ENCODE measurements around the gene OGA. TPM values are rescaled to one million over a fixed set of nuclear protein-coding genes. Genes with fewer than 3 reads are reported as not detected.

The OGA gene
- total and polyA plus RNA-seq, 4 donors: 38.7 to 171 (median 112) TPM

GRCh38 chr10:101745074-101745696 is 73.1 kb downstream of the OGA start:
- no peaks in the 10 kb centered on the region for H3K27me3 ChIP-seq (ENCODE audit: control insufficient read depth in 1 of 2, insufficient read depth in 2 of 2, low read length in 1 of 2)
- H3K4me3 ChIP-seq (ENCODE audit: low read length in 2 of 2): no peak overlapping the region
- no peaks in the 10 kb centered on the region for H3K36me3 ChIP-seq (ENCODE audit: control insufficient read depth in 1 of 2, insufficient read depth in 2 of 2, low read length in 1 of 2)
- ATAC-seq (ENCODE audit: low FRiP score): no peak
- 62% methylated on average over 9 of the region's 9 CpGs for WGBS, 2 donors
- no peak overlapping the region for H3K27ac ChIP-seq (ENCODE audit: low read depth in 1 of 2, low read length in 2 of 2)
- no peaks in the 10 kb centered on the region for H3K9me3 ChIP-seq (ENCODE audit: control insufficient read depth, low read length)
- intact Hi-C loops (cut with DNase I): no loop called here
- no peak for DNase-seq
- H3K4me1 ChIP-seq (ENCODE audit: control insufficient read depth in 1 of 2, insufficient read depth in 2 of 2, low read length in 2 of 2): no peaks in the 10 kb centered on the region

- Histone ChIP-seq H3K9me3 (ENCODE audit: control insufficient read depth, low read length) (no peaks in the 10 kb centered on the region), H3K27ac (ENCODE audit: low read depth in 1 of 2, low read length in 2 of 2) (no peak overlapping the region), H3K4me3 (ENCODE audit: low read length in 2 of 2) (no peak overlapping the region), H3K4me1 (ENCODE audit: control insufficient read depth in 1 of 2, insufficient read depth in 2 of 2, low read length in 2 of 2) (no peaks in the 10 kb centered on the region), H3K36me3 (ENCODE audit: control insufficient read depth in 1 of 2, insufficient read depth in 2 of 2, low read length in 1 of 2) (no peaks in the 10 kb centered on the region), H3K27me3 (ENCODE audit: control insufficient read depth in 1 of 2, insufficient read depth in 2 of 2, low read length in 1 of 2) (no peaks in the 10 kb centered on the region)
- intact Hi-C loops (cut with DNase I): no loop called here
- ATAC-seq (ENCODE audit: low FRiP score) (no peak), DNase-seq (no peak)
- WGBS, 2 donors: 79 to 82% methylated on average over 3 of the region's 3 CpGs
These were observed 74.0 kb downstream of the OGA start for GRCh38 chr10:101744267-101744666.

GRCh38 chr10:101741938-101742337 is 76.3 kb downstream of the OGA start:
- ATAC-seq (ENCODE audit: low FRiP score) (no peak), DNase-seq (no peak)
- H3K36me3 ChIP-seq (ENCODE audit: control insufficient read depth in 1 of 2, insufficient read depth in 2 of 2, low read length in 1 of 2): no peaks in the 10 kb centered on the region
- H3K4me3 ChIP-seq (ENCODE audit: low read length in 2 of 2): no peak overlapping the region
- no peaks in the 10 kb centered on the region for H3K4me1 ChIP-seq (ENCODE audit: control insufficient read depth in 1 of 2, insufficient read depth in 2 of 2, low read length in 2 of 2)
- no peaks in the 10 kb centered on the region for H3K27me3 ChIP-seq (ENCODE audit: control insufficient read depth in 1 of 2, insufficient read depth in 2 of 2, low read length in 1 of 2)
- no peaks in the 10 kb centered on the region for H3K9me3 ChIP-seq (ENCODE audit: control insufficient read depth, low read length)
- WGBS, 2 donors: 47 to 49% methylated on average over 2 of the region's 2 CpGs
- intact Hi-C loops (cut with DNase I): no loop called here
- no peak overlapping the region for H3K27ac ChIP-seq (ENCODE audit: low read depth in 1 of 2, low read length in 2 of 2)

- DNase-seq: no peak
- ATAC-seq (ENCODE audit: low FRiP score): no peak
- H3K4me1 ChIP-seq (ENCODE audit: control insufficient read depth in 1 of 2, insufficient read depth in 2 of 2, low read length in 2 of 2): no peaks in the 10 kb centered on the region
- no peak overlapping the region for H3K4me3 ChIP-seq (ENCODE audit: low read length in 2 of 2)
- no peaks in the 10 kb centered on the region for H3K27me3 ChIP-seq (ENCODE audit: control insufficient read depth in 1 of 2, insufficient read depth in 2 of 2, low read length in 1 of 2)
- WGBS, 2 donors: 59 to 61% methylated on average over 3 of the region's 3 CpGs
- intact Hi-C loops (cut with DNase I): no loop called here
- no peaks in the 10 kb centered on the region for H3K9me3 ChIP-seq (ENCODE audit: control insufficient read depth, low read length)
- H3K36me3 ChIP-seq (ENCODE audit: control insufficient read depth in 1 of 2, insufficient read depth in 2 of 2, low read length in 1 of 2): no peaks in the 10 kb centered on the region
- H3K27ac ChIP-seq (ENCODE audit: low read depth in 1 of 2, low read length in 2 of 2): no peak overlapping the region
These were observed 81.6 kb downstream of the OGA start for GRCh38 chr10:101736666-101737065.

Other genes starting within 250 kb of the OGA start
- 10 to 100 TPM; 16.9 to 31.5 TPM for gene POLL, start 230.2 kb downstream of the OGA start, total RNA-seq
- gene POLL, start 230.2 kb downstream of the OGA start, polyA plus RNA-seq: 10 to 100 TPM; 13.3 to 53.8 TPM
- gene DPCD, start 230.1 kb downstream of the OGA start, total RNA-seq: 1 to 10 TPM; 5.5 to 9.8 TPM
- 10 to 100 TPM; 11.9 to 27.6 TPM for gene DPCD, start 230.1 kb downstream of the OGA start, polyA plus RNA-seq
- gene FBXW4, start 123.3 kb downstream of the OGA start, total RNA-seq: 10 to 100 TPM; 71.2 to 74.8 TPM
- 10 to 100 TPM; 65.2 to 99.9 TPM for gene FBXW4, start 123.3 kb downstream of the OGA start, polyA plus RNA-seq
- not detected for gene FGF8, start 42.3 kb downstream of the OGA start, total RNA-seq
- not detected for gene FGF8, start 42.3 kb downstream of the OGA start, polyA plus RNA-seq
- 10 to 100 TPM; 12.7 to 19.8 TPM for gene NPM3, start 35.0 kb downstream of the OGA start, total RNA-seq
- gene NPM3, start 35.0 kb downstream of the OGA start, polyA plus RNA-seq: 10 to 100 TPM; 18.5 to 22.3 TPM
- 1 to 10 TPM; 3.9 to 9.0 TPM for gene KCNIP2, start 25.4 kb upstream of the OGA start, total RNA-seq
- gene KCNIP2, start 25.4 kb upstream of the OGA start, polyA plus RNA-seq: 1 to 10 TPM in 1 of 2 donors, not detected in 1; 4.3 TPM
- 10 to 100 TPM; 20.8 to 26.9 TPM for gene ARMH3, start 237.7 kb upstream of the OGA start, total RNA-seq
- 10 to 100 TPM in 1 of 2 donors, 1 to 10 TPM in 1; 8.6 to 13.6 TPM for gene ARMH3, start 237.7 kb upstream of the OGA start, polyA plus RNA-seq
- gene HPS6, start 246.9 kb upstream of the OGA start, total RNA-seq: 10 to 100 TPM; 14.4 to 15.0 TPM
- gene HPS6, start 246.9 kb upstream of the OGA start, polyA plus RNA-seq: 1 to 10 TPM; 4.3 to 9.0 TPM

All from aorta (tissue), 5 donors.